Psoas muscle (tissue), 8 donors: ENCODE data around the gene PDE6H. TPM values are rescaled to one million over a fixed set of nuclear protein-coding genes. Genes with fewer than 3 reads are reported as not detected.

ENCODE experiments used
- ATAC-seq, 4 donors: fragments of 200-7000 bp; cut with Tn5 transposase; one replicate each; pipeline ENCODE4 v1.9.1; 2020; ENCODE audit warnings: moderate library complexity in 3 of 4, mild to moderate bottlenecking in 2 of 4
- DNase-seq, 2 donors: peaks; one replicate each; pipeline ENCODE4 v3.0.0-alpha.2; 2020
- H3K27ac ChIP-seq: fragments of 200-600 bp; one replicate; pipeline ENCODE4 v1.8.0; 2022
- H3K27me3 ChIP-seq, 3 donors: fragments of 200-600 bp in 1 of 3; one replicate each; pipeline versions ENCODE4 v1.6.1 to v1.8.0; 2013 to 2022; ENCODE audit warnings: low read length in 2 of 3, mild to moderate bottlenecking in 2 of 3, moderate library complexity in 1 of 3; ENCODE audit not compliant: insufficient read depth in 3 of 3
- H3K36me3 ChIP-seq, 2 donors: fragments of 200-600 bp in 1 of 2; one replicate each; pipeline versions ENCODE4 v1.6.1 to v1.8.0; 2013 to 2022; ENCODE audit warnings: low read depth in 1 of 2, mild to moderate bottlenecking in 1 of 2, moderate library complexity in 1 of 2; ENCODE audit not compliant: insufficient read depth in 1 of 2
- H3K4me1 ChIP-seq: fragments of 200-600 bp; one replicate; pipeline ENCODE4 v1.8.0; 2022
- H3K4me3 ChIP-seq: fragments of 200-600 bp; one replicate; pipeline ENCODE4 v1.8.0; 2022; ENCODE audit warnings: mild to moderate bottlenecking
- H3K9me3 ChIP-seq: fragments of 200-600 bp; one replicate; pipeline ENCODE4 v1.8.0; 2022
- CTCF ChIP-seq: fragments of 200-600 bp; IDR thresholded peaks from one replicate; pipeline ENCODE4 v1.8.0; 2022; ENCODE audit warnings: antibody characterized with exemption
- WGBS, 3 donors: extraction: QIAGEN DNeasy Blood & Tissue Kit; methylation state at CpG; one replicate each; pipeline versions ENCODE4 v1.1.6 to v1.1.7; 2013; 5-methylcytosine and 5-hydroxymethylcytosine counted together
- intact Hi-C, 2 donors: fragments of 100-400 bp; cut with DNase I; formaldehyde crosslinking; loops; one replicate each; pipeline versions ENCODE4 v1.11.0 to v1.14.2; 2022
- polyA plus RNA-seq, 3 donors: library from polyadenylated mRNA; stranded (reverse); fragments of 200-250 nt; gene quantifications; one replicate each; pipeline ENCODE4 v1.2.3, GENCODE V29; 2013
- total RNA-seq, 4 donors: library from RNA; stranded (reverse); fragmentation: NEBNext Ultra II Directional in 2 of 4; extraction: Animal tissue kit (Norgen Biotek cat#: 25700) in 2 of 4; gene quantifications; one replicate each; pipeline versions ENCODE4 v1.2.1 to v1.2.4, GENCODE V29; 2021 to 2023
- donor health status: healthy with polysubstance abuse.
- donor health status: DM: no; HTN: no; CAD: no; lungs with moderate emphysema.
- donor health status: Bipolar disorder and iron deficiency.
- donor health status: healthy.
- donor health status: DM: yes; HTN: yes; CAD: no.
- donor health status: DM: no; HTN: no; CAD: no.
- donor health status: DM: no; HTN: no; CAD: no.
- donor health status: DM: yes; HTN: yes; CAD: no.

The PDE6H gene
- total and polyA plus RNA-seq, 7 donors = not detected

DNA sequence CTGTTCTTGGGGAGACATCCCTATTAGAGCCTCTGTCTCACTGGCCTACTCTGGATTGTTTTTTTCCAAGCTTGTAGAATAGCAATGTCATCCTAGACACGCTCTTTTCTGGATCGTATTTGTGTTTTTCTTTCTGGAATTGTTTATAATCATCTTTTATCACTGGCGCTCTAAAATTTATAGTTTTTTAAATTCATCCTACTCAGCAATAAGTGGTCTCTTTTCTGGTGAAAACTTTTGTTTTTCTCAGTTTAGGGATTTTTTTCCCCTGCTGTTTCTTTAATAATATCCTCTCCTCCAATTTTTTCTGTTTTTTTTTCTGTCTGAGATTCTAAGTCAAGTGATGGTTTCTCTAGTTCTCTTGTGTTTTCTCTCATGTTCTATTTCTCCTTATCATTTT lies 25.2 kb downstream of the PDE6H start:
- H3K36me3 ChIP-seq = no peaks in the 10 kb centered on the region
- TF ChIP-seq CTCF = no peak
- intact Hi-C loops = loop anchor here (5.0 to 10.0 kb wide), 3 partner anchors 363 to 763 kb away; no protein-coding TSS in a partner anchor
- H3K4me1 ChIP-seq = peaks cover 21% of the 10 kb centered on the region
- DNase-seq (no peak), ATAC-seq (no peak)
- no peaks in the 10 kb centered on the region for H3K27me3 ChIP-seq
- H3K4me3 ChIP-seq = no peak overlapping the region
- 86 to 91% (median 88%) methylated on average over 3 of the region's 3 CpGs for WGBS, 3 donors
- no peaks in the 10 kb centered on the region for H3K9me3 ChIP-seq
- H3K27ac ChIP-seq = no peak overlapping the region

DNA sequence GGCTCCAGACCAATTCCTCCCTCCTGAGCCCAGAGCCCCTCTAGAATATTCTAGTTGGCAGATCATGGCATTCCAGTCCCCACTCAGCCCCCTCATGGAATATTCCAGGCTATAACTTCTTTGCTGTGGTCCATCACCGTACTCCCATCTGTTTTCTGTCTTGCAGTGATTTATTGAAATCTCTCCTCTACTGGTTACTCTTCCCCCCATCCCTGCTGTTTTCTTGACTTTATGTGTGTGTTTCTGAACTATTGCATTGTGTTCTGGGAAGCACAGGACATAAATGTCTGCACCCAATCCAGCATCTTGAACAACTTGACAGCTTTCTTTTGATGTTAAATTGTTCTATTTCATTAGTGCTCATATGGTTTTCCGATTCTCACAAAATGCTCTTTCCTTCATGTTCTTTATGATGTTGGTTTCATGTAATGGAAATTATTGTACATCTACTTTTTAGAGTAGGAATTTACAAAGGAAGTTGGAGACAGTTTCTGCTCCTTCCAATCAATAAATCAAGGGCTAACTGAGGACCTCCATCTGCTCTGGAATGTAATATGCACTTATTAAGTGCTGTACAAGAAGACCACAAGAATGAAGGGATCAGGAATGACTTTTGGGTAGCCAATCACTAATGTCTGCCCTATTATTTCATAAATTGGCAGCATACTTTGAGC lies 26.3 kb downstream of the PDE6H start:
- WGBS, 3 donors = 88 to 95% (median 92%) methylated on average over 2 of the region's 2 CpGs

GRCh38 chr12:14999695-15000365 lies 27.0 kb downstream of the PDE6H start:
- no peaks in the 10 kb centered on the region for H3K36me3 ChIP-seq
- no peaks in the 10 kb centered on the region for H3K27me3 ChIP-seq
- H3K4me1 ChIP-seq = peaks cover 21% of the 10 kb centered on the region
- no peak for TF ChIP-seq CTCF
- no peak overlapping the region for H3K27ac ChIP-seq
- no peaks in the 10 kb centered on the region for H3K9me3 ChIP-seq
- DNase-seq (no peak), ATAC-seq (peak in 1 of 4 donors; percentile 31)
- H3K4me3 ChIP-seq = no peak overlapping the region
- intact Hi-C loops = loop anchor here (5.0 to 10.0 kb wide), 3 partner anchors 365 to 765 kb away; no protein-coding TSS in a partner anchor
- WGBS, 3 donors = 86 to 88% (median 86%) methylated on average over 2 of the region's 2 CpGs

More for the DNA sequence above, 26.3 kb downstream of the PDE6H start:
- intact Hi-C loops = loop anchor here (5.0 to 10.0 kb wide), 3 partner anchors 364 to 764 kb away; no protein-coding TSS in a partner anchor
- peaks cover 21% of the 10 kb centered on the region for H3K4me1 ChIP-seq
- DNase-seq (no peak), ATAC-seq (no peak)
- no peaks in the 10 kb centered on the region for H3K36me3 ChIP-seq
- no peak overlapping the region for H3K27ac ChIP-seq
- no peaks in the 10 kb centered on the region for H3K9me3 ChIP-seq
- H3K27me3 ChIP-seq = no peaks in the 10 kb centered on the region
- no peak for TF ChIP-seq CTCF
- no peak overlapping the region for H3K4me3 ChIP-seq

- Histone ChIP-seq H3K27ac (peak overlapping the region; percentile 34), H3K36me3 (no peaks in the 10 kb centered on the region), H3K9me3 (no peaks in the 10 kb centered on the region), H3K4me3 (no peak overlapping the region), H3K27me3 (no peaks in the 10 kb centered on the region), H3K4me1 (peaks cover 21% of the 10 kb centered on the region)
- 58 to 69% (median 68%) methylated on average over 2 of the region's 2 CpGs for WGBS, 3 donors
- ATAC-seq (peak; percentile 46 to 78 (median 63)), DNase-seq (no peak)
- TF ChIP-seq CTCF = no peak
- intact Hi-C loops = no loop called here
These were observed 27.7 kb downstream of the PDE6H start for GRCh38 chr12:15000575-15000974.
